NCI-H2107 treated with DMSO at 0.1 percent for 48 hours (cell line): Measurements from ENCODE around the gene MAPRE2.
A peak's percentile ranks its signal among the peaks of the same experiment; 100 is the strongest.

ENCODE experiments used
- DNase-seq: peaks from one replicate; lab custom pipeline; 2025; ENCODE audit not compliant: unreplicated experiment; lab: John Stamatoyannopoulos, UW

MAPRE2 gene

GRCh38 chr18:35174093-35174731, 133.0 kb downstream of the MAPRE2 start:
- DNase-seq: peak; percentile 45

- no peak for DNase-seq
Measured at GRCh38 chr18:35174745-35175144, 133.5 kb downstream of the MAPRE2 start.

- DNase-seq: no peak
Measured at GRCh38 chr18:35176925-35177324, 135.7 kb downstream of the MAPRE2 start.

- no peak for DNase-seq
Measured at GRCh38 chr18:35178260-35178659, 137.0 kb downstream of the MAPRE2 start.

GRCh38 chr18:35179906-35180305, 138.7 kb downstream of the MAPRE2 start:
- DNase-seq: no peak

GRCh38 chr18:35180455-35180854, 139.2 kb downstream of the MAPRE2 start:
- DNase-seq: no peak

- DNase-seq: no peak
Measured at GRCh38 chr18:35182151-35182550, 140.9 kb downstream of the MAPRE2 start.

- DNase-seq: no peak
Measured at GRCh38 chr18:35183886-35184285, 142.7 kb downstream of the MAPRE2 start.

- no peak for DNase-seq
Measured at GRCh38 chr18:35185771-35186170, 144.6 kb downstream of the MAPRE2 start.

- DNase-seq: no peak
Measured at GRCh38 chr18:35186291-35187034, 145.2 kb downstream of the MAPRE2 start.

GRCh38 chr18:35189510-35189909, 148.3 kb downstream of the MAPRE2 start:
- DNase-seq: no peak

GRCh38 chr18:35190948-35191697, 149.9 kb downstream of the MAPRE2 start:
- no peak for DNase-seq

- no peak for DNase-seq
Measured at GRCh38 chr18:35191698-35192025, 150.4 kb downstream of the MAPRE2 start.

- peak; percentile 88 for DNase-seq
Measured at GRCh38 chr18:35192415-35192814, 151.2 kb downstream of the MAPRE2 start.
